Endothelial cell (in vitro differentiated cells): Measurements from ENCODE around the gene DCAKD. TPM values are rescaled to one million over a fixed set of nuclear protein-coding genes. Genes with fewer than 3 reads are reported as not detected.

ENCODE experiments used
- DNase-seq: peaks from one replicate; pipeline ENCODE4 v3.0.0; 2021; ENCODE audit warnings: low spot score
- H3K27ac Mint-ChIP-seq: one replicate; pipeline ENCODE4 v1.8.0; 2021; ENCODE audit warnings: mixed read lengths, inconsistent platforms; ENCODE audit not compliant: unreplicated experiment
- H3K27me3 Mint-ChIP-seq: one replicate; pipeline ENCODE4 v1.8.0; 2021; ENCODE audit warnings: mild to moderate bottlenecking, moderate library complexity, mixed read lengths, inconsistent platforms; ENCODE audit not compliant: unreplicated experiment
- H3K36me3 Mint-ChIP-seq: one replicate; pipeline ENCODE4 v1.8.0; 2021; ENCODE audit warnings: mild to moderate bottlenecking, low read depth, mixed read lengths, inconsistent platforms; ENCODE audit not compliant: unreplicated experiment
- H3K4me1 Mint-ChIP-seq: one replicate; pipeline ENCODE4 v1.8.0; 2021; ENCODE audit warnings: mild to moderate bottlenecking, mixed read lengths, inconsistent platforms; ENCODE audit not compliant: unreplicated experiment
- H3K4me3 Mint-ChIP-seq: one replicate; pipeline ENCODE4 v1.8.0; 2021; ENCODE audit warnings: mild to moderate bottlenecking, mixed read lengths, inconsistent platforms; ENCODE audit not compliant: unreplicated experiment
- H3K9me3 Mint-ChIP-seq: one replicate; pipeline ENCODE4 v1.8.0; 2021; ENCODE audit warnings: mixed read lengths, inconsistent platforms; ENCODE audit not compliant: unreplicated experiment
- CTCF ChIP-seq: fragments of 200-600 bp; sonication (generic); IDR thresholded peaks from one replicate; pipeline ENCODE4 v1.5.0; 2021; ENCODE audit warnings: antibody characterized with exemption; ENCODE audit not compliant: unreplicated experiment
- total RNA-seq: library from RNA; stranded (reverse); fragmentation: NEBNext Ultra II Directional; extraction: Animal tissue kit (Norgen Biotek cat#: 25700); gene quantifications from one replicate; pipeline ENCODE4 v1.2.1, GENCODE V29; 2021; ENCODE audit not compliant: unreplicated experiment

DCAKD gene
- total RNA-seq, 1 donor from 2014 or later = 29.2 TPM

- Mint-ChIP-seq H3K4me1 (peaks cover 29% of the 10 kb centered on the region), H3K27ac (peak overlapping the region; percentile 83), H3K36me3 (peaks cover 16% of the 10 kb centered on the region), H3K4me3 (peak overlapping the region; percentile 76), H3K9me3 (no peaks in the 10 kb centered on the region), H3K27me3 (peaks cover 11% of the 10 kb centered on the region)
- DNase-seq = no peak
- no peak for TF ChIP-seq CTCF
These were observed 19.9 kb downstream of the DCAKD start for GRCh38 chr17:45031231-45032173.

DNA sequence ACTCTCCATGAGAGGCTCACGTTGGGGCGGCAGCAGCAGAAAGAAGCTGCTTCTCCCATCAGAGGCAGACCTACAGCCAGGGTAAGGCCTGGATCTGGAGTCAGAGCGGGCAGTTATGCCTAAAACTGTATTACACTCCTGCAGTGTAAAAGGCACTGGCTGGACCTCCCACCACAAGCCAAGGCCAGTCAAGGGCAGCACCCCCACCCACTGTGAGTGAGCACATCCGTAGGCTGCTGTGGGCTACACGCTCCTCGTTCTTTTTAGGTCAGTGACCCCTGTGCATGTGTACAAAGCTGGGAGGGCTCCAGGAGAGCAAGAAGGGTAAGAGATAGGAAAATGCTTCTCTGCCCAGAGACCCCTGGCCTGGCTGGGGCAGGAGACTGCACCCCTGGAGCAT lies 20.7 kb downstream of the DCAKD start:
- TF ChIP-seq CTCF = no peak
- Mint-ChIP-seq H3K4me1 (peaks cover 29% of the 10 kb centered on the region), H3K4me3 (no peak overlapping the region), H3K36me3 (peaks cover 16% of the 10 kb centered on the region), H3K27ac (no peak overlapping the region), H3K9me3 (no peaks in the 10 kb centered on the region), H3K27me3 (peaks cover 11% of the 10 kb centered on the region)
- no peak for DNase-seq

DNA sequence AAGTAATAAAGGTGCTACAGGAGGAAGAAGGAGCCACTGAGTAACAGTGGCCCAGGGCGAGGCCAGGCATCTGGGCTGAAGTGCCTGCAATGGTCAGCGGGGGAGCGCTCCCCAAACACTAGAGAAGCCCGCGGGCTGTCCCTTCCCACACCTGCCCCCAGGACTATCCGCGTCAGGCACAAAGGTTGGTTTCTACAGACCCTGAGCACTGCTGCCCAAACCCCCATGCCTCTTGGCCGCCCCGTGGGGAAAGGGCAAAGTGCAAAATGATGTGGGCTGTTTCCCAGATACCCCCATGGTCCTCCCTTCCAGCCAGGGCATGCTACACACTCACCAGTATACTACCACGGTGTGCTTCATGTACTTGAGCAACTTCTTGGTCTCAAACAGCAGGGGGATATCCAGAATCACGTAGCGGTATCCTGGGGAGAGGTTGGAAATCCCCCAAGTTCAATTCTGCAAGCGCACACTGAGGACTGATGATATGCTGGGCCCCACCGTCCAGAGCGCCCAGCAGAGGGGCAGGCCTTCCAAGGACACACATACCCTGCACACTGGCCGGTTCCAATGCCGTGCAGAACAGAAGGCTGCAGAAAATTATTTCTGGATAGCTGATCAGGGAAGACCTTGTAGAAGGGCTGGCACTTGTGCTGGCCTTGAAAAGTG lies 21.5 kb downstream of the DCAKD start:
- no peaks in the 10 kb centered on the region for H3K9me3 Mint-ChIP-seq
- H3K27ac Mint-ChIP-seq = no peak overlapping the region
- peaks cover 10% of the 10 kb centered on the region for H3K27me3 Mint-ChIP-seq
- TF ChIP-seq CTCF = no peak
- H3K4me1 Mint-ChIP-seq = peaks cover 29% of the 10 kb centered on the region
- no peak overlapping the region for H3K4me3 Mint-ChIP-seq
- peaks cover 15% of the 10 kb centered on the region for H3K36me3 Mint-ChIP-seq
- DNase-seq = no peak

DNA sequence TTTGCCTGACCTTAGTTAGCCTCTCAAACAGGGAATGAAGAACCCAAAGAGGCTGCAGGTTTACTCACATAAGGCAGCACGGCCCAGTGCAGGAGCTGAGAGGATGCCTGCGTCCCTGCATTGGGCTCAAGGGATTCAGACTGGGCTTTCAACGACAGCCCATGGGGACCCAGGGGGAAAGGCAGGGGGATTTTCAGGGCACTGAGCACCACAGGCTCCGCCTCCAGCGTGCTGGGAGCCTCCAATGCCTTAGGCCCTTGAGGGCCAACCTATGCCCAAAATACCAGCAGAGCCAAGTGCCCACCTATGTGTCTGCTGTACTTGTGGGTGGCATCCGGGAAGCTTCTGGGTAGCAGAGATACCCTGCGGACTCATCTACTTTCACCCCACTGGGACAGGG lies 22.3 kb downstream of the DCAKD start:
- H3K27me3 Mint-ChIP-seq = peaks cover 12% of the 10 kb centered on the region
- H3K4me1 Mint-ChIP-seq = peaks cover 26% of the 10 kb centered on the region
- no peaks in the 10 kb centered on the region for H3K9me3 Mint-ChIP-seq
- no peak for DNase-seq
- no peak for TF ChIP-seq CTCF
- H3K36me3 Mint-ChIP-seq = peaks cover 9% of the 10 kb centered on the region
- H3K4me3 Mint-ChIP-seq = no peak overlapping the region
- H3K27ac Mint-ChIP-seq = no peak overlapping the region
